ENCODE data around the gene TGM6.

TGM6 gene

DNA sequence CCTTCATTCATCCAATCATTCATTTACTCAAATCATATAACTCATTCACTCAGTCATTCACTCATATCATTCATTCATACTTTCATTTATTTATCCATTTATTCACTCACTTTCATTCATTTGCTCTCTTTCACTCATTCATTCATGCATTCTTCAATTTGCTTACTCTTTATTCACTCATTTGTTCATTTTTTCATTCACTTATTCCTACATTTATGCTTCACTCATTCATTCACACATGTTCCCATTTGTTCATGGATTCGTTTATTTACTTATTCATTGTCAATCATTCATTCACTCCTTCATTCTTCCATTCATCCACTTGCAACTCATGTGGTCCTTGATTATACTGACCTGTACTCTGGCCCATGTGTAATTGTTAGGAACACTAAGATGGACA, 50.5 kb downstream of the TGM6 start:
- no peak overlapping the region for H3K27ac ChIP-seq (ENCODE audit: low read length)
- H3K9me3 ChIP-seq (ENCODE audit: insufficient read depth, low read length), result no peaks in the 10 kb centered on the region

DNA sequence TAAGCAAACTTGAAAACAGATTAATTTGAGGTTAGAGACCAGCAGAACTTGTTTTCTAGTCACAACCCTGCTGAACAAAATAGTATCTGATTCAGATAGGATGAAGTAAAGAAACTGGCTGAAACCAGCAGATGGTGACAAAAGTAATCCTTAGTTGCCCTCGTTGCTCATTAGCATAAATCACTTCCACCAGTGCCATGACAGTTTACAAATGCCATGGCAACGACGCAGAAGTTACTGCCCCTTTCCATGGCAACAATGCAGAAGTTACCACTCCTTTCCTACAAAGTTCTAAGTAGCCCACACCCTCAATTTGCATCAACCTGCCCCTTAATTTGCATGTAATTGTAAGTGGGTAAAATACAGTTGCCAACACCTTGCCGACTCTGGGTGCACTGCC, 66.1 kb downstream of the TGM6 start:
- no peak overlapping the region for H3K9ac ChIP-seq (ENCODE audit: low read length)
- H3K4me3 ChIP-seq (ENCODE audit: low read length), result no peak overlapping the region
- H3K4me2 ChIP-seq (ENCODE audit: low read length), result no peak overlapping the region
- no peak overlapping the region for H2AFZ ChIP-seq (ENCODE audit: low read depth, low read length)
- H3K36me3 ChIP-seq (replicated peaks; ENCODE audit: low read depth, low read length), result no peaks in the 10 kb centered on the region
- peaks cover 17% of the 10 kb centered on the region for H3K4me1 ChIP-seq (ENCODE audit: low read length)
- no peaks in the 10 kb centered on the region for H3K79me2 ChIP-seq (ENCODE audit: low read length)
- no peaks in the 10 kb centered on the region for H4K20me1 ChIP-seq (ENCODE audit: insufficient read depth, low read length)
- TF ChIP-seq, protein P1, sequence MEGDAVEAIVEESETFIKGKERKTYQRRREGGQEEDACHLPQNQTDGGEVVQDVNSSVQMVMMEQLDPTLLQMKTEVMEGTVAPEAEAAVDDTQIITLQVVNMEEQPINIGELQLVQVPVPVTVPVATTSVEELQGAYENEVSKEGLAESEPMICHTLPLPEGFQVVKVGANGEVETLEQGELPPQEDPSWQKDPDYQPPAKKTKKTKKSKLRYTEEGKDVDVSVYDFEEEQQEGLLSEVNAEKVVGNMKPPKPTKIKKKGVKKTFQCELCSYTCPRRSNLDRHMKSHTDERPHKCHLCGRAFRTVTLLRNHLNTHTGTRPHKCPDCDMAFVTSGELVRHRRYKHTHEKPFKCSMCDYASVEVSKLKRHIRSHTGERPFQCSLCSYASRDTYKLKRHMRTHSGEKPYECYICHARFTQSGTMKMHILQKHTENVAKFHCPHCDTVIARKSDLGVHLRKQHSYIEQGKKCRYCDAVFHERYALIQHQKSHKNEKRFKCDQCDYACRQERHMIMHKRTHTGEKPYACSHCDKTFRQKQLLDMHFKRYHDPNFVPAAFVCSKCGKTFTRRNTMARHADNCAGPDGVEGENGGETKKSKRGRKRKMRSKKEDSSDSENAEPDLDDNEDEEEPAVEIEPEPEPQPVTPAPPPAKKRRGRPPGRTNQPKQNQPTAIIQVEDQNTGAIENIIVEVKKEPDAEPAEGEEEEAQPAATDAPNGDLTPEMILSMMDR (IDR thresholded peaks at IDR 0.05; ENCODE audit: low read depth, low read length), result no peak
- no peak for TF ChIP-seq EZH2phosphoT487 (IDR thresholded peaks at IDR 0.05; ENCODE audit: low read depth)
- no peak overlapping the region for H3K27ac ChIP-seq (ENCODE audit: low read length)
- no peaks in the 10 kb centered on the region for H3K27me3 ChIP-seq (ENCODE audit: low read depth, low read length)
- no peaks in the 10 kb centered on the region for H3K9me3 ChIP-seq (ENCODE audit: insufficient read depth, low read length)

More for the DNA sequence above, 50.5 kb downstream of the TGM6 start:
- Histone ChIP-seq H3K4me3 (ENCODE audit: low read length) (no peak overlapping the region), H4K20me1 (ENCODE audit: insufficient read depth, low read length) (no peaks in the 10 kb centered on the region), H3K79me2 (ENCODE audit: low read length) (no peaks in the 10 kb centered on the region), H3K36me3 (replicated peaks; ENCODE audit: low read depth, low read length) (no peaks in the 10 kb centered on the region), H3K4me2 (ENCODE audit: low read length) (no peak overlapping the region), H2AFZ (ENCODE audit: low read depth, low read length) (no peak overlapping the region), H3K27me3 (ENCODE audit: low read depth, low read length) (peaks cover 4% of the 10 kb centered on the region), H3K4me1 (ENCODE audit: low read length) (no peaks in the 10 kb centered on the region), H3K9ac (ENCODE audit: low read length) (no peak overlapping the region)
- TF ChIP-seq, protein P1 (IDR thresholded peaks at IDR 0.05; ENCODE audit: low read depth, low read length), result no peak
- TF ChIP-seq EZH2phosphoT487 (IDR thresholded peaks at IDR 0.05; ENCODE audit: low read depth), result no peak

DNA sequence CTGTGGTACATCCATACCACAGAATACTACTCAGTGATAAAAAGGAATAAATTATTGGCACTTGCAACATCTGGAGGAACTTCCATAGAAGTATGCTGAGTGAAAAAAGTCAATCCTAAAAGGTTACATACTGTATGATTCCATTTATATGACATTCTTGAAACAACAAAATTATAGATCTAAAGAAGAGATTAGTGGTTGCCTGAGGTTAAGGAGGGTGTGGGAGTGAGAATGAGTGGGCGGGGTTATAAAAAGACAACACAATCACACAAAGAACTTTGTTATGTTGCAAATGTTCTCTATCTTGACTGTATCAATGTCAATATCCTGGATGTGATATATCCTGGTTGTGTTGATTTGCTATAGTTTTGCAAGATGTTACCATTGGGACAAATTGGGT, 68.7 kb downstream of the TGM6 start:
- no peak overlapping the region for H3K4me2 ChIP-seq (ENCODE audit: low read length)
- H3K36me3 ChIP-seq (replicated peaks; ENCODE audit: low read depth, low read length), result no peaks in the 10 kb centered on the region
- H3K27ac ChIP-seq (ENCODE audit: low read length), result no peak overlapping the region
- no peak overlapping the region for H2AFZ ChIP-seq (ENCODE audit: low read depth, low read length)
- peaks cover 17% of the 10 kb centered on the region for H3K4me1 ChIP-seq (ENCODE audit: low read length)
- H3K27me3 ChIP-seq (ENCODE audit: low read depth, low read length), result no peaks in the 10 kb centered on the region
- H3K79me2 ChIP-seq (ENCODE audit: low read length), result no peaks in the 10 kb centered on the region
- TF ChIP-seq EZH2phosphoT487 (IDR thresholded peaks at IDR 0.05; ENCODE audit: low read depth), result no peak
- TF ChIP-seq, protein P1 (IDR thresholded peaks at IDR 0.05; ENCODE audit: low read depth, low read length), result no peak
- H3K9me3 ChIP-seq (ENCODE audit: insufficient read depth, low read length), result no peaks in the 10 kb centered on the region
- H4K20me1 ChIP-seq (ENCODE audit: insufficient read depth, low read length), result no peaks in the 10 kb centered on the region
- H3K4me3 ChIP-seq (ENCODE audit: low read length), result no peak overlapping the region
- no peak overlapping the region for H3K9ac ChIP-seq (ENCODE audit: low read length)

DNA sequence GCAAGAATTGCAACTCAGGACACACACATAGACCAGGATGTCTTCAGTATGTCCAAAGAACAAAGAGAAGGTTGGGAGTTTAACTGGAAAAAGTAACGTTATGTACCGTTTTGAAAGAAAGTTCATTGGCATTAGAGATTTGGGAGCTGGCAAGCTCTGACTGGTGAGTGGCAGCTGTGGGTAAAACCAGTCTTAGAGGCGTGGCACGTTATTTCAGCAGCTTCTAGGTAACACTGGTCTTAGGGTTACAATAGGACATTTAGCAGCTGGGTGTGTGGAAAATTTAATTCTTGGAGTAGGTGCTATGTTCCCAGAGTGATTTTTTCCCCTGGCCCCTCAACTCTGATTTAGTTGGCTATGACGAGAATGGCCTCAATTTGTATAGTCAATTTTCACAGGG, 70.7 kb downstream of the TGM6 start:
- Histone ChIP-seq H3K27me3 (ENCODE audit: low read depth, low read length) (no peaks in the 10 kb centered on the region), H3K9ac (ENCODE audit: low read length) (no peak overlapping the region), H3K9me3 (ENCODE audit: insufficient read depth, low read length) (no peaks in the 10 kb centered on the region), H3K36me3 (replicated peaks; ENCODE audit: low read depth, low read length) (no peaks in the 10 kb centered on the region), H2AFZ (ENCODE audit: low read depth, low read length) (no peak overlapping the region), H3K4me1 (ENCODE audit: low read length) (peaks cover 17% of the 10 kb centered on the region), H3K4me3 (ENCODE audit: low read length) (no peak overlapping the region), H4K20me1 (ENCODE audit: insufficient read depth, low read length) (no peaks in the 10 kb centered on the region), H3K79me2 (ENCODE audit: low read length) (no peaks in the 10 kb centered on the region), H3K4me2 (ENCODE audit: low read length) (no peak overlapping the region), H3K27ac (ENCODE audit: low read length) (no peak overlapping the region)
- TF ChIP-seq EZH2phosphoT487 (IDR thresholded peaks at IDR 0.05; ENCODE audit: low read depth), result no peak
- TF ChIP-seq, protein P1 (IDR thresholded peaks at IDR 0.05; ENCODE audit: low read depth, low read length), result no peak

All from OCI-LY3 (cell line).